Thyroid gland (tissue), 4 donors: ENCODE data around the gene NR6A1. TPM values are rescaled to one million over a fixed set of nuclear protein-coding genes. Genes with fewer than 3 reads are reported as not detected.

ENCODE experiments used
- DNase-seq, 2 donors: peaks; one replicate each; pipeline ENCODE4 v3.0.0-alpha.2; 2019
- H3K27ac ChIP-seq, 3 donors: fragments of 200-600 bp; sonication (generic); 1 replicate in 2 of 3; 2 replicates in 1 of 3; pipeline ENCODE4 v1.5.1; 2016 to 2019; ENCODE audit warnings: mild to moderate bottlenecking in 1 of 3, moderate library complexity in 1 of 3
- H3K27me3 ChIP-seq: fragments of 200-600 bp; sonication (generic); one replicate; pipeline ENCODE4 v1.5.1; 2019
- H3K36me3 ChIP-seq, 2 donors: fragments of 200-600 bp; sonication (generic); one replicate each; pipeline ENCODE4 v1.5.1; 2016 to 2019
- H3K4me1 ChIP-seq, 2 donors: fragments of 200-600 bp; sonication (generic); one replicate each; pipeline ENCODE4 v1.5.1; 2017 to 2019
- H3K4me3 ChIP-seq, 3 donors: fragments of 200-600 bp; sonication (generic); replicated peaks in 1 of 3; 1 replicate in 2 of 3; 2 replicates in 1 of 3; pipeline ENCODE4 v1.5.1; 2016; ENCODE audit warnings: mild to moderate bottlenecking in 1 of 3
- H3K9me3 ChIP-seq: fragments of 200-600 bp; sonication (generic); one replicate; pipeline ENCODE4 v1.5.1; 2017
- POLR2A ChIP-seq, 2 donors: fragments of 450-650 bp; IDR thresholded peaks; one replicate each; pipeline ENCODE4 v1.6.1; 2017; ENCODE audit warnings: antibody characterized with exemption in 2 of 2, mild to moderate bottlenecking in 2 of 2, moderate library complexity in 1 of 2
- WGBS, 2 donors: methylation state at CpG; one replicate each; pipeline ENCODE4 v1.1.5; 2017; 5-methylcytosine and 5-hydroxymethylcytosine counted together
- intact Hi-C: fragments of 100-400 bp; cut with DNase I; formaldehyde crosslinking; loops from one replicate; pipeline ENCODE4 v1.15.1; 2023
- total RNA-seq, 4 donors: library from RNA; depleted of rRNA; stranded (reverse); fragments of >200 nt; gene quantifications; one replicate each; pipeline ENCODE4 v1.2.3, GENCODE V29; 2016
- TF ChIP-seq, protein P1 (sequence below), 6 experiments: fragments of 200-600 bp in 3 of 6; fragments of 450-650 bp in 3 of 6; sonication (generic) in 3 of 6; IDR thresholded peaks; one replicate each; pipeline ENCODE4 v1.5.1; 2016 to 2019; ENCODE audit warnings: antibody characterized with exemption in 6 of 6, mild to moderate bottlenecking in 2 of 6, inconsistent platforms in 1 of 6, moderate library complexity in 1 of 6

The NR6A1 gene
- total RNA-seq, 4 donors from 2014 or later = 15.3 to 25.0 (median 19.3) TPM

DNA sequence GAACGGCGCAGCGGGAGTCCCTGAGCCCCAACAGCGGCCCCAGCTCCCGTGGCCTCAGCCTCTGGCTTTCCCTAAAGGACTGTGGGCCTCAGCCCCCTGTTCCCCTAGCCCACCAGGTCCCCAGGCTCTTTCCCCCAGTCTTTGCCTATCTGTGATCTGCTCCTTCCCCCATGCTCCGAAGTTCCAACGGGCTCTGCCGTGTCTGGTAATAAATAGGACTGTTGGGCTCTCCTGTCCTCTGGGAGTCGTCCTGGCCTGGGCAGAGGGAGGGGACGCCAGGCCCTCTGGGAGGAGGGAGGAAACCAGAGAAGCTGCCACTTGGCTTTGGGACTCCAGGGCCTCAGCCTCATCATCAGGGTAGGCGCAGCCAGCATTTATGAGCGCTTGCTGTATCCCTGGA, 292.8 kb downstream of the NR6A1 start:
- peaks cover 0 to 8% of the 10 kb centered on the region in 2 donors for H3K4me1 ChIP-seq
- H3K27me3 ChIP-seq = peaks cover 21% of the 10 kb centered on the region
- no peaks in the 10 kb centered on the region for H3K9me3 ChIP-seq
- no peak for DNase-seq
- no peak overlapping the region for H3K27ac ChIP-seq
- intact Hi-C loops = no loop called here
- WGBS, 2 donors = 47 to 50% methylated on average over 11 to 12 of the region's 12 CpGs
- H3K36me3 ChIP-seq = no peaks in the 10 kb centered on the region
- TF ChIP-seq, protein P1, sequence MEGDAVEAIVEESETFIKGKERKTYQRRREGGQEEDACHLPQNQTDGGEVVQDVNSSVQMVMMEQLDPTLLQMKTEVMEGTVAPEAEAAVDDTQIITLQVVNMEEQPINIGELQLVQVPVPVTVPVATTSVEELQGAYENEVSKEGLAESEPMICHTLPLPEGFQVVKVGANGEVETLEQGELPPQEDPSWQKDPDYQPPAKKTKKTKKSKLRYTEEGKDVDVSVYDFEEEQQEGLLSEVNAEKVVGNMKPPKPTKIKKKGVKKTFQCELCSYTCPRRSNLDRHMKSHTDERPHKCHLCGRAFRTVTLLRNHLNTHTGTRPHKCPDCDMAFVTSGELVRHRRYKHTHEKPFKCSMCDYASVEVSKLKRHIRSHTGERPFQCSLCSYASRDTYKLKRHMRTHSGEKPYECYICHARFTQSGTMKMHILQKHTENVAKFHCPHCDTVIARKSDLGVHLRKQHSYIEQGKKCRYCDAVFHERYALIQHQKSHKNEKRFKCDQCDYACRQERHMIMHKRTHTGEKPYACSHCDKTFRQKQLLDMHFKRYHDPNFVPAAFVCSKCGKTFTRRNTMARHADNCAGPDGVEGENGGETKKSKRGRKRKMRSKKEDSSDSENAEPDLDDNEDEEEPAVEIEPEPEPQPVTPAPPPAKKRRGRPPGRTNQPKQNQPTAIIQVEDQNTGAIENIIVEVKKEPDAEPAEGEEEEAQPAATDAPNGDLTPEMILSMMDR (IDR thresholded peaks at IDR 0.05) = no peak
- no peak for TF ChIP-seq POLR2A (IDR thresholded peaks at IDR 0.05)
- no peak overlapping the region for H3K4me3 ChIP-seq

DNA sequence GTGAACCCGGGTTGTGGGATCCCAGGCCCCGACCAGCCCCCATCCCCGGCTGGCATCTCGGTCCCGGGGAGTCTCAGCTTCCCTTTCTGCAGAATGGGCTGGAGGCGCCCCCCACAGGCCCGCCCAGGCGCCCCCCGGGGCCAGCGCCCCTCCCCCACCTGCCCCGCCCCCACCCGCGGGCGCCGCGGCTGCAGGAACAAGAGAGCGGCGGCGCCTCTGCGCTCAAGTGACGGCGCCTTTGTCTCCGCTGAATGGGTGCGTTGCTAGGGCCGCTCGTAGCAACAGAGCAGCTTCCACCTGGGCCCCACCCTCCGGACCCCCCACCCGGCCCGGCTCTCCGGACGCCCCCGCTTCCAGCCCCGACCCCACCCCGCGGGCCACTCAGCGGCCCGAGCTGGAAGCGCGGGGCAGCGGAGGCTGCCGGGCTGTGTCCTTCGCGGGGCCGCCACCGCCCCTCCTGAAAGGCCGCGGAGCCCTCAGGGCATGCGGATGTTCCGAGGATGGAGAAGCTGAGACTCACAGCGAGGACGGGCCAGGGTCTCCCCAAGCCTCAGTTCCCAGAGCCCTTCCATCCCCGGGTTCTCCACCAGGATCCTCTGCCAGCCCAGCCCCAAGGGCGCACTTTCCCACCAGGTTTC, 293.3 kb downstream of the NR6A1 start:
- intact Hi-C loops = no loop called here

DNA sequence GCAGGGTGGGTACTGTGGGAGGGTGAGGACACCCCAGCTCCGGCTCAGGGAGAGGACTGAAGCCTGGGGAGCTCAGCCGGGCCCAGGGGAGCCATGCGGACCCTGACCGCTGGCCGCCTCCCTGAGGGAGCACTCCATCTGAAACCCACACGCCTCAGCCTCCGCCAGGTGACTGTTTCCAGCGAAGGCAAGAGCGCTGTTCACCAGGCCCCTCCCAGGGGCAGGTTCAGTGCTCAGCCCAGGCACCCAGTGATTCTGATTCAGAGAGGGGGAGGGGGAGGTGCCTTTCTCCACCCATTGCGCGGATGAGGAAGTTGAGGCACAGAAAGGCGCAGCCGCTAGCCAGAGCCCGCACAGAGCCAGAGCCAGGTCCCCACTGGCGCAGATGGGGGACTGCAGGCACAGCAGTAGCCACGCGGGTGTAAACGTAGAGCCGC, 293.9 kb downstream of the NR6A1 start:
- H3K36me3 ChIP-seq = no peaks in the 10 kb centered on the region
- peaks cover 0 to 8% of the 10 kb centered on the region in 2 donors for H3K4me1 ChIP-seq
- no peak overlapping the region for H3K4me3 ChIP-seq
- intact Hi-C loops = no loop called here
- peaks cover 21% of the 10 kb centered on the region for H3K27me3 ChIP-seq
- no peak for DNase-seq
- H3K27ac ChIP-seq = no peak overlapping the region
- TF ChIP-seq, protein P1 (IDR thresholded peaks at IDR 0.05) = no peak
- TF ChIP-seq POLR2A (IDR thresholded peaks at IDR 0.05) = no peak
- WGBS, 2 donors = 18 to 29% methylated on average over 12 to 15 of the region's 19 CpGs
- H3K9me3 ChIP-seq = no peaks in the 10 kb centered on the region

More for the DNA sequence above, 293.3 kb downstream of the NR6A1 start:
- H3K4me3 ChIP-seq = no peak overlapping the region
- peaks cover 21% of the 10 kb centered on the region for H3K27me3 ChIP-seq
- H3K4me1 ChIP-seq = peaks cover 0 to 8% of the 10 kb centered on the region in 2 donors
- H3K27ac ChIP-seq = no peak overlapping the region
- DNase-seq = no peak
- 3 to 17% methylated on average over 4 to 5 of the region's 53 CpGs for WGBS, 2 donors
- H3K9me3 ChIP-seq = no peaks in the 10 kb centered on the region
- TF ChIP-seq, protein P1 (IDR thresholded peaks at IDR 0.05) = no peak
- no peak for TF ChIP-seq POLR2A (IDR thresholded peaks at IDR 0.05)
- H3K36me3 ChIP-seq = no peaks in the 10 kb centered on the region

DNA sequence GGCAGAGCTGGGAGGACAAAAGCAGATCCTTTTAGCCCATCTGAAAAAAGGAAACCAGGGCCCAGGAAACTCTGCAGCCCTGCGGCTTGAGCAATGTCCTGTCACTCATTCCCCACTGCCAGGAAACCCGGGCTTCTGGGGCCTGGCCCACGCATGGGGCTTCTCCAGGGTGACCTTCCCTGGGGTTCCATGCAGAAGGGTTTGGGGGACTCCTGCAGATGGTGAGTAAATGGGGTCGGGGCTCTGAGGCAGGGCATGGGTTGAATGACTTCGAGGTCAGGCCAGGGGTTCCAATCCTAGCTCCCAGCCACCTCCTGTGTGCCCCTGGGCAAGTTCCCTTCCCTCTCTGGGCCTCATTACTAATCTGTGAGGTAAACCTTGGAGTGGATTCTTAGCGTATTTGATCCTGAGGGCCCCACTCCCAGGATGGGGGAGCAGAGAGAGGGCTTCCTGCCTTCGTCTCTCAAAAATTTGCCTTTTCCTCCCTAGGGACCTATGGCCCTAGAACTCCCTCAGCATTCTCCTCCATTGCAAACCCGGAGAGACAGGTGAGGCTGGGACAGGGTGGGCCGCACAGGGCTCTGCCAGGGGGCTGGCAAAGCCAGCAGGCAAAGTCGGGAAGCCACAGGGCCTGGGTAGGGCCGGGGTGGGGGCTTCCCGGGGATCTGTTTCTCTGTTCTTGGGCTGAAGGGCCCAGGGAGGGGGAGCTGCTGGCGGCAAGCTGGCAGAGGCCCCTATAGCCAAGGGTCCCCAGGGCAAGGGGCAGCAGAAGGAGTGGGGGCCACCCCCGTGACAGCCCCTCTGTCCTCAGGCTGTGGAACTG, 295.0 kb downstream of the NR6A1 start:
- intact Hi-C loops = no loop called here
- peaks cover 21% of the 10 kb centered on the region for H3K27me3 ChIP-seq
- 78 to 79% methylated on average over 11 to 12 of the region's 14 CpGs for WGBS, 2 donors

More for the DNA sequence above, 295.0 kb downstream of the NR6A1 start:
- H3K27ac ChIP-seq = no peak overlapping the region
- no peak for TF ChIP-seq POLR2A (IDR thresholded peaks at IDR 0.05)
- TF ChIP-seq, protein P1 (IDR thresholded peaks at IDR 0.05) = no peak
- H3K9me3 ChIP-seq = no peaks in the 10 kb centered on the region
- H3K36me3 ChIP-seq = no peaks in the 10 kb centered on the region
- H3K4me1 ChIP-seq = peaks cover 0 to 8% of the 10 kb centered on the region in 2 donors
- DNase-seq = no peak
- H3K4me3 ChIP-seq = no peak overlapping the region
